Measurements from ENCODE around the gene TMEM59L. TPM values are rescaled to one million over a fixed set of nuclear protein-coding genes. Genes with fewer than 3 reads are reported as not detected.

Gene TMEM59L
- total and polyA plus RNA-seq, 10 of the 15 experiments (the other 5 are each of a cell fraction or from before 2014, with no cell fraction given) = 0.06 TPM; not detected in 9

DNA sequence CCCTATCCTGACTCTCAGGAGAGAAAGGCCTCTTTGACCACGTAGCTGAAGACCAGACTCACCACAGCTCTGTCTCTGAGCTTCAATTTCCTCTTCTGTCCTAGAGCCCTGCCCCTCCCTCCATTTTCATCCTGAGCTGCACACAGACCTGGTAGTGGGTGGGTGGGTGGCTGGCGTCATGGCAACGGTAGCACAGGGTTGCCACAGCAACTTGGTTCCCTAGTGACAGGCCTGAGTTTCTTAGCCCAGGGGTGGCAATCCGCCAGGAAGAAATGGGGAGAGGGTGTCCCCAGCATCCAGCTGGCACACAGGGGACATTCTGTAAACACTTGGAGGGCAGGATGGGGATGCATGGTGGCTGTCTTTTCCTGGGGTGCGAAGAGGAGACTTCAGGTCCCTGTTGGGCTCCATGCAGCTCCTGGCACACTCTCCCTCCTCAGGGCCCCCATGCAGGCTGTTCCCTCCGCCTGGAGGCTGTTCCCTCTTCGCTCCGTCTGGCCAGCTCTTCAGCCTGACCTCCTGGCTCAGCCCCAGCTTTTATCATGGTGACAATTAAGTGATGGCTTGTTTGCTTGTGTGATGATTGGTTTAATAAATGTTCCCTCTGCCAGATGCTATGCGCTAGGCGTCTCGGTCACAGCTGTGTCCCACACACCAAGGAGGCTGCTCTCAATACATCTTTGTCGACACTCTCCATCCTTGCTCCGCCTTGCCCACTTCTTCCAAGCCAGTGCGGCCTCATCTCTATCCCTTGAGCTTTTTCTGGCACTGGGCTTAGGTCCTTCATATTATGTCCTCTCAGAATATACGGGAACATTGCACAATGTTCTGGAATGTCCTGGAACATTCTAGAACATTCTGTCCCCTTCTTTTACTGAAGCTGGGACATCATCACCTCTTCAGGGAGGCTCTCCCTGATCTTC, 16.8 kb downstream of the TMEM59L start:
- no peaks in the 10 kb centered on the region for H4K20me1 ChIP-seq (ENCODE audit: control insufficient read depth, insufficient read depth)
- DNase-seq (ENCODE audit: low read depth, low spot score) = no peak
- in situ Hi-C loops (cut with MboI) (no loop called here), intact Hi-C loops (cut with micrococcal nuclease; ENCODE audit: unreplicated experiment) (no loop called here)
- H3K9ac ChIP-seq (ENCODE audit: control insufficient read depth, insufficient read depth, low read length) = no peak overlapping the region
- no peaks in the 10 kb centered on the region for H3K4me1 ChIP-seq (ENCODE audit: control insufficient read depth, insufficient read depth, low read length)
- H3K9me3 ChIP-seq (replicated peaks; ENCODE audit: control insufficient read depth, insufficient read depth, low read length) = no peaks in the 10 kb centered on the region
- H3K27me3 ChIP-seq (replicated peaks in 1 of 2; ENCODE audit: control insufficient read depth in 2 of 2, insufficient read depth in 2 of 2, low read length in 1 of 2) = no peaks in the 10 kb centered on the region; a peak in 1 of 4 replicates
- H3K79me2 ChIP-seq (ENCODE audit: control insufficient read depth, insufficient read depth, low read length) = no peaks in the 10 kb centered on the region
- H3K4me2 ChIP-seq (ENCODE audit: control insufficient read depth, insufficient read depth) = no peak overlapping the region
- ChIA-PET RAD21 (ENCODE audit: unreplicated experiment) (no interaction called here), CTCF (interaction anchor here (0.6 kb wide), 1 partner anchor 53 kb away, joined by 3 read pairs; no protein-coding TSS in a partner anchor), POLR2A (interaction anchor here (0.6 to 1.1 kb wide), 2 partner anchors 9 to 73 kb away, joined by 3 read pairs; no protein-coding TSS in a partner anchor), SMC1A (ENCODE audit: uncharacterized antibody, unreplicated experiment) (no interaction called here)
- no peak overlapping the region for H3K27ac ChIP-seq (ENCODE audit: control insufficient read depth, insufficient read depth)
- H2AFZ ChIP-seq (ENCODE audit: control insufficient read depth, low read depth, low read length) = no peak overlapping the region
- ATAC-seq = no peak
- H3K4me3 ChIP-seq = no peak overlapping the region
- 53% methylated on average over 15 of the region's 15 CpGs for WGBS (ENCODE audit: insufficient coverage, insufficient replicate concordance, low lambda C conversion rate, missing lambda C conversion rate)
- H3K36me3 ChIP-seq (ENCODE audit: control insufficient read depth in 2 of 2, insufficient read depth in 2 of 2, low read length in 1 of 2) = no peaks in the 10 kb centered on the region
- TF ChIP-seq, protein P1, sequence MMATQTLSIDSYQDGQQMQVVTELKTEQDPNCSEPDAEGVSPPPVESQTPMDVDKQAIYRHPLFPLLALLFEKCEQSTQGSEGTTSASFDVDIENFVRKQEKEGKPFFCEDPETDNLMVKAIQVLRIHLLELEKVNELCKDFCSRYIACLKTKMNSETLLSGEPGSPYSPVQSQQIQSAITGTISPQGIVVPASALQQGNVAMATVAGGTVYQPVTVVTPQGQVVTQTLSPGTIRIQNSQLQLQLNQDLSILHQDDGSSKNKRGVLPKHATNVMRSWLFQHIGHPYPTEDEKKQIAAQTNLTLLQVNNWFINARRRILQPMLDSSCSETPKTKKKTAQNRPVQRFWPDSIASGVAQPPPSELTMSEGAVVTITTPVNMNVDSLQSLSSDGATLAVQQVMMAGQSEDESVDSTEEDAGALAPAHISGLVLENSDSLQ (IDR thresholded peaks at IDR 0.05) = no peak
- TF ChIP-seq FOXM1 (IDR thresholded peaks at IDR 0.05; ENCODE audit: low read depth, low read length) (no peak), TCF12 (IDR thresholded peaks at IDR 0.05; ENCODE audit: low read depth, low read length) (no peak), MXI1 (IDR thresholded peaks at IDR 0.05; ENCODE audit: low read depth, low read length) (no peak), MYB (IDR thresholded peaks at IDR 0.05; ENCODE audit: borderline replicate concordance, low read depth, low read length) (no peak), ZSCAN29 (IDR thresholded peaks at IDR 0.05) (no peak), BMI1 (IDR thresholded peaks at IDR 0.05; ENCODE audit: borderline replicate concordance) (peak; percentile 43; the same call in 1 of the 2 replicates), EP300 (IDR thresholded peaks at IDR 0.05; ENCODE audit: borderline replicate concordance in 1 of 2, control insufficient read depth in 1 of 2, low read depth in 2 of 2, low read length in 2 of 2) (peak in 1 of 2 experiments; percentile 54; a peak in 1 of 4 replicates), HCFC1 (IDR thresholded peaks at IDR 0.05; ENCODE audit: low read length) (no peak)
- TF ChIP-seq, protein P2, sequence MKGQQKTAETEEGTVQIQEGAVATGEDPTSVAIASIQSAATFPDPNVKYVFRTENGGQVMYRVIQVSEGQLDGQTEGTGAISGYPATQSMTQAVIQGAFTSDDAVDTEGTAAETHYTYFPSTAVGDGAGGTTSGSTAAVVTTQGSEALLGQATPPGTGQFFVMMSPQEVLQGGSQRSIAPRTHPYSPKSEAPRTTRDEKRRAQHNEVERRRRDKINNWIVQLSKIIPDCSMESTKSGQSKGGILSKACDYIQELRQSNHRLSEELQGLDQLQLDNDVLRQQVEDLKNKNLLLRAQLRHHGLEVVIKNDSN (IDR thresholded peaks at IDR 0.05; ENCODE audit: borderline replicate concordance, extremely low read length, insufficient read depth, low read depth, low read length) = no peak
- TF ChIP-seq, protein P3, sequence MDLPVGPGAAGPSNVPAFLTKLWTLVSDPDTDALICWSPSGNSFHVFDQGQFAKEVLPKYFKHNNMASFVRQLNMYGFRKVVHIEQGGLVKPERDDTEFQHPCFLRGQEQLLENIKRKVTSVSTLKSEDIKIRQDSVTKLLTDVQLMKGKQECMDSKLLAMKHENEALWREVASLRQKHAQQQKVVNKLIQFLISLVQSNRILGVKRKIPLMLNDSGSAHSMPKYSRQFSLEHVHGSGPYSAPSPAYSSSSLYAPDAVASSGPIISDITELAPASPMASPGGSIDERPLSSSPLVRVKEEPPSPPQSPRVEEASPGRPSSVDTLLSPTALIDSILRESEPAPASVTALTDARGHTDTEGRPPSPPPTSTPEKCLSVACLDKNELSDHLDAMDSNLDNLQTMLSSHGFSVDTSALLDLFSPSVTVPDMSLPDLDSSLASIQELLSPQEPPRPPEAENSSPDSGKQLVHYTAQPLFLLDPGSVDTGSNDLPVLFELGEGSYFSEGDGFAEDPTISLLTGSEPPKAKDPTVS (IDR thresholded peaks at IDR 0.05; ENCODE audit: low read depth, low read length) = peak; percentile 98
- no TSS peak for BruUV-seq (replicated peaks)
- FAIRE-seq = no peak
